Kidney (tissue), 14 donors: ENCODE data around the gene UBTD1. TPM values are rescaled to one million over a fixed set of nuclear protein-coding genes. Genes with fewer than 3 reads are reported as not detected.

Experiments used
- DNase-seq, 5 donors: peaks; one replicate each; pipeline ENCODE4 v3.0.0-alpha.2; 2013 to 2020
- FAIRE-seq: peaks from 2 replicates; lab custom pipeline; 2012; peaks lifted over from hg19 to GRCh38; lab: Jason Lieb, UNC
- H3K27ac ChIP-seq, 2 donors: one replicate each; pipeline ENCODE4 v1.7.0; 2013; ENCODE audit warnings: low read depth in 2 of 2, low read length in 2 of 2, inconsistent platforms in 1 of 2
- H3K27me3 ChIP-seq: one replicate; pipeline ENCODE4 v1.7.1; 2013; ENCODE audit warnings: low read length, inconsistent platforms; ENCODE audit not compliant: control insufficient read depth, insufficient read depth
- H3K36me3 ChIP-seq, 3 donors: one replicate each; pipeline versions ENCODE4 v1.7.0 to v1.7.1; 2013; ENCODE audit warnings: low read length in 3 of 3, control low read depth in 1 of 3, inconsistent platforms in 1 of 3; ENCODE audit not compliant: insufficient read depth in 3 of 3, control insufficient read depth in 2 of 3
- H3K4me1 ChIP-seq, 3 donors: one replicate each; pipeline versions ENCODE4 v1.7.0 to v1.7.1; 2013; ENCODE audit warnings: low read length in 3 of 3, inconsistent platforms in 1 of 3, low read depth in 1 of 3; ENCODE audit not compliant: control insufficient read depth in 2 of 3, insufficient read depth in 2 of 3
- H3K4me3 ChIP-seq, 3 donors: one replicate each; pipeline versions ENCODE4 v1.7.0 to v1.8.1; 2013; ENCODE audit warnings: low read length in 3 of 3, control low read depth in 1 of 3, inconsistent platforms in 1 of 3
- H3K9ac ChIP-seq, 3 donors: one replicate each; pipeline versions ENCODE4 v1.7.0 to v1.7.1; 2013; ENCODE audit warnings: low read length in 3 of 3, control low read depth in 1 of 3, inconsistent platforms in 1 of 3
- H3K9me3 ChIP-seq, 3 donors: one replicate each; pipeline versions ENCODE4 v1.7.0 to v1.7.1; 2013; ENCODE audit warnings: low read length in 3 of 3, control low read depth in 1 of 3, inconsistent platforms in 1 of 3; ENCODE audit not compliant: control insufficient read depth in 2 of 3, insufficient read depth in 1 of 3
- intact Hi-C: fragments of 100-400 bp; cut with DNase I; formaldehyde crosslinking; loops from one replicate; pipeline ENCODE4 v1.11.1; 2022
- polyA plus RNA-seq: library from polyadenylated mRNA; stranded (reverse); fragments of 350-450 nt; fragmentation: Illumina TruSeq; extraction: RNeasy Lipid Tissue Mini Kit (QIAGEN cat#74804); gene quantifications from one replicate; pipeline ENCODE4 v1.2.3, GENCODE V29; 2014; ENCODE audit warnings: low read depth, low replicate concordance; ENCODE audit not compliant: insufficient read depth
- total RNA-seq: library from RNA; stranded (reverse); fragmentation: NEBNext Ultra II Directional; extraction: Animal tissue kit (Norgen Biotek cat#: 25700); gene quantifications from one replicate; pipeline ENCODE4 v1.2.1, GENCODE V29; 2021
- TF ChIP-seq, protein P1 (sequence below): IDR thresholded peaks from 3 replicates; pipeline ENCODE4 v1.5.1; 2012; ENCODE audit warnings: mild to moderate bottlenecking, moderate library complexity, borderline replicate concordance; ENCODE audit not compliant: insufficient read depth; ENCODE audit errors: extremely low read depth
- donor health status: control.
- donor health status: control.
- donor health status: control.
- donor health status: control.
- donor health status: control.
- donor health status: DM: yes; HTN: yes; CAD: no.
- donor health status: Normal renal cell carcinoma (clear cell type).

Gene UBTD1
- total and polyA plus RNA-seq, 2 donors from 2014 or later: 17.4 to 26.1 TPM

DNA sequence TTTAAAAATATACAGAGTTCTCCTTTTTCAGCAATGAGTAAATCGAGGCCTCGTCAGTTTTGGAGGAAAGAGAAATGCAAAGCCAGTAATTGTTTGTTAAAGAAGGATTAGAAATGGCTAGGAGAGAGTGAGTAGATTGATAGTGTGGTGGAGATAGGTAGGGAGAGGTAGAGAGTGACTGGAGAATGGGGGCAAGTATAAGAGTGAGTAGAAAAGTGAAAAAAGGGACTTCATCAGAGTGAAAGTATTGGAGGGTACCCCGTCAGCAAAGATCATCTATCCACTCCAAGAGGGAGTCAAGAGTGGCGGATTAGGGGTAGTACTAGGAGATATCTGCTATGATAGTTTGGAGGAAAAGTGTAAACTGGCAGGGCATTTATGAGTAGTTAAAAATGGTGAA lies 64.6 kb downstream of the UBTD1 start:
- no peaks in the 10 kb centered on the region for H3K9me3 ChIP-seq
- FAIRE-seq: no peak
- TF ChIP-seq, protein P1, sequence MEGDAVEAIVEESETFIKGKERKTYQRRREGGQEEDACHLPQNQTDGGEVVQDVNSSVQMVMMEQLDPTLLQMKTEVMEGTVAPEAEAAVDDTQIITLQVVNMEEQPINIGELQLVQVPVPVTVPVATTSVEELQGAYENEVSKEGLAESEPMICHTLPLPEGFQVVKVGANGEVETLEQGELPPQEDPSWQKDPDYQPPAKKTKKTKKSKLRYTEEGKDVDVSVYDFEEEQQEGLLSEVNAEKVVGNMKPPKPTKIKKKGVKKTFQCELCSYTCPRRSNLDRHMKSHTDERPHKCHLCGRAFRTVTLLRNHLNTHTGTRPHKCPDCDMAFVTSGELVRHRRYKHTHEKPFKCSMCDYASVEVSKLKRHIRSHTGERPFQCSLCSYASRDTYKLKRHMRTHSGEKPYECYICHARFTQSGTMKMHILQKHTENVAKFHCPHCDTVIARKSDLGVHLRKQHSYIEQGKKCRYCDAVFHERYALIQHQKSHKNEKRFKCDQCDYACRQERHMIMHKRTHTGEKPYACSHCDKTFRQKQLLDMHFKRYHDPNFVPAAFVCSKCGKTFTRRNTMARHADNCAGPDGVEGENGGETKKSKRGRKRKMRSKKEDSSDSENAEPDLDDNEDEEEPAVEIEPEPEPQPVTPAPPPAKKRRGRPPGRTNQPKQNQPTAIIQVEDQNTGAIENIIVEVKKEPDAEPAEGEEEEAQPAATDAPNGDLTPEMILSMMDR: no peak
- no peaks in the 10 kb centered on the region for H3K4me1 ChIP-seq
- H3K27ac ChIP-seq: no peak overlapping the region
- intact Hi-C loops: no loop called here
- H3K27me3 ChIP-seq: no peaks in the 10 kb centered on the region
- H3K4me3 ChIP-seq: no peak overlapping the region
- H3K36me3 ChIP-seq: no peaks in the 10 kb centered on the region
- no peak overlapping the region for H3K9ac ChIP-seq
- no peak for DNase-seq

DNA sequence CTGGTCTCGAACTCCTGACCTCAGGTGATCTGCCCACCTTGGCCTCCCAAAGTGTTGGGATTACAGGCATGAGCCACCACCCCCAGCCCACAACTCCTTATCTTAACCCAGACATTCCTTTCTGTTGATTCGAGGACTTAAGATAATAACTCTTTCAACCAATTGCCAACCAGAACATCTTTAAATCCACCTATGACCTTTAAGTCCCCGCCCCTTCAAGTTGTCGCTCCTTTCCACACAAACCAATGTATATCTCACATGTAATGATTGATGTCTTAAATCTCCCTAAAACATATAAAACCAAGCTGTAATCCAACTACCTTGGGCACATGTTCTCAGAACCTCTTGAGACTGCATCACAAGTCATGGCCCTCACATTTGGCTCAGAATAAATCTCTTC lies 66.1 kb downstream of the UBTD1 start:
- no peak for DNase-seq
- H3K4me1 ChIP-seq: no peaks in the 10 kb centered on the region
- no peaks in the 10 kb centered on the region for H3K27me3 ChIP-seq
- peaks cover 0 to 3% (median 0%) of the 10 kb centered on the region in 3 donors for H3K36me3 ChIP-seq
- no peaks in the 10 kb centered on the region for H3K9me3 ChIP-seq
- intact Hi-C loops: no loop called here
- H3K27ac ChIP-seq: no peak overlapping the region
- TF ChIP-seq, protein P1: no peak
- no peak overlapping the region for H3K4me3 ChIP-seq
- H3K9ac ChIP-seq: no peak overlapping the region
- FAIRE-seq: no peak

DNA sequence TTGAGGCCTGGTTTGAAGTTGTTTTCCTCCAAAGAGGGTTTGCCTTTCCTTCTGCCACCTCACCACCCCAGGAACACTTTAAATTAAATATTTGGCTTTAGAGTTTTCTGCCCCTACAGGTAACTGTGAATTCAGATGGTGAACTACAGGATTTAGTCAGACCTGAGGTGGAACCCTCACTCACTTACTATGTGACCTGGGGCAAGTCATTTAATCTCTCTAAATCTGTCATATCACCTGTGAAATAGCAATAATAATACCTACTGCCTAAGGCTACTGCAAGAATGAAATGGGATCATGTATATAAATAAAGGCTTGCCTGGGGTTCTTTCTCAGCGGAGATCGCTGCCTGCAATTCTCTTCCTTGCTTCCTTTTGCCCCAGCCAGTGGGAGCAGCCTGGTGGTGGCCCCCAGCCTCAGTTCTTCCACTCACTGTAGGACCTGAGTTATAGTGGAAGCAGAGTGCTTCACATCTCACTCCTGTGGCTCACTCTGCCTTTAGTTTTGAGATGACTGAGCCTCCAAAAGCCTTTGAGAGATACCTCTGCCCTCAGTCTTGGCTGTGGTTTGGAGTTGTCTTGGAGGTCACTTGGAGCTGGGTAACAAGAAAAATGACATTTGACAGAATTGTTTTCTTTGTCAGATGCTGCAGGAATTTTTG lies 67.7 kb downstream of the UBTD1 start:
- no peak for DNase-seq
- Histone ChIP-seq H3K27ac (no peak overlapping the region), H3K36me3 (peaks cover 0 to 3% (median 0%) of the 10 kb centered on the region in 3 donors), H3K9ac (no peak overlapping the region), H3K4me1 (no peaks in the 10 kb centered on the region), H3K27me3 (no peaks in the 10 kb centered on the region), H3K9me3 (no peaks in the 10 kb centered on the region), H3K4me3 (no peak overlapping the region)
- TF ChIP-seq, protein P1: no peak
- intact Hi-C loops: no loop called here
- FAIRE-seq: no peak

GRCh38 chr10:97567891-97568290 lies 69.2 kb downstream of the UBTD1 start:
- intact Hi-C loops: no loop called here
- H3K9ac ChIP-seq: no peak overlapping the region
- peaks cover 0 to 7% (median 7%) of the 10 kb centered on the region in 3 donors for H3K4me1 ChIP-seq
- no peaks in the 10 kb centered on the region for H3K9me3 ChIP-seq
- no peak overlapping the region for H3K27ac ChIP-seq
- H3K27me3 ChIP-seq: no peaks in the 10 kb centered on the region
- DNase-seq: peak in 1 of 5 donors; percentile 20
- no peak overlapping the region for H3K4me3 ChIP-seq
- TF ChIP-seq, protein P1: no peak
- no peak for FAIRE-seq
- H3K36me3 ChIP-seq: peaks cover 0 to 3% (median 0%) of the 10 kb centered on the region in 3 donors
